GM21576 (cell line): Measurements from ENCODE around the gene ATP6V0C.
A peak's percentile ranks its signal among the peaks of the same experiment; 100 is the strongest.

Source experiments
- ATAC-seq: cut with Tn5 transposase; IDR thresholded peaks from one replicate; pipeline ENCODE4 v1.9.1; 2021; ENCODE audit warnings: mild to moderate bottlenecking, moderate library complexity; ENCODE audit not compliant: unreplicated experiment

Gene ATP6V0C

GRCh38 chr16:2513405-2514332, at the start of gene ATP6V0C:
Gene ATP6V0C, plus strand, starts transcription at chr16:2513952. Its CDS starts 152 bp downstream, at chr16:2514104.
- peak; percentile 60 for ATAC-seq

DNA sequence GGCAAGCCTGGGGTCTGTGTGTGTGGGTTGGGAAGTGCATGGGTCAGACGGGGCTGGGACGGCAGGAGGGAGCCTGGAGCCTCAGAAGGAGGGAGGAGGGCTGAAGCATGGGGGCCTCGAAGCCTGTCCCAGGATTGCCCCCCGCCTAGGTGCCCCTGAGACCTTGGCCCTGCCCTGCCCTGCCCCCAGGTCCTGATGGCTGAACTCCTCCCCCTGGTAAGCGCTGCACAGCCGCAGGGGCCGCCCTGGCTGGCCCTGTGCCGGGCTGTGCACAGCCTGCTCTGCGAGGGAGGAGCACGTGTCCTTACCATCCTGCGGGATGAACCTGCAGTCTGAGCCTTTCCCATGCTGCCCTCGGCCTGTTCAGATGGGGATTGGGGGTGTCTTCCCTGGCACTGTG, 49.4 kb upstream of the ATP6V0C start:
- ATAC-seq, result no peak

DNA sequence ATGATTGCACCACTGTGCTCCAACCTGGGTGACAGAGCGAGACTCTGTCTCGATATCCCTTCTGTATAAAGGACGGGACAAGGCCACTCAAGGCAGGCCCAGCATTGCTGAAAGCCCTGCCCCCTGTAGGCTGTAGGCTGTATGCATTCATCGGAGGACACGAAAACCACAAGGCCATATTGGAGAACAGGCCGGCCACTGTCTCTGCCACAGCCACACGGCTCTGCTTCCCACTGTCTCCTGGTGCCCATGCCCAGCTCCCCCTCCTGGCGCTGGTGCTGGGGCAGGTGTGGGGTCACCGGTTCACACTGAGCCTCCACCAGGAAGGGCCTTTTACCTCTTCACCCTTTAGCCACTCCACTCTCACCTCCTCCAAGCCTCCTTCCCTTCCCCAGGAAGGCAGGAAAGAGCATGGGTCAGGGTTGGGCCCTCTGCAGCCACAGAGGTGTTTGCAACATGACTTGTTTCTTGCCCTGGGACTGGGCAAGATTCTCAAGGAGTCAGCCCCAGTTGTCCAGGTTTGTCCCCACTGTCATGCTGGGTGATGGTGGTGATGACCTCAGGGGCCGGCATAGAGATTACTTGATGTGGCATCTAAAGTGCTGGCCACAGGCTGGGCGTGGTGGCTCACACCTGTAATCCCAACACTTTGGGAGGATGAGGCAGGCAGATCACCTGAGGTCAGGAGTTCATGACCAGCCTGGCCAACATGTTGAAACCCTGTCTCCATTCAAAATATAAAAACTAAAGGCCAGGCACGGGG, 47.9 kb upstream of the ATP6V0C start:
- no peak for ATAC-seq

- no peak for ATAC-seq
Observed at GRCh38 chr16:2466667-2467527, 46.9 kb upstream of the ATP6V0C start.

GRCh38 chr16:2467528-2468232, 46.1 kb upstream of the ATP6V0C start:
- ATAC-seq, result no peak

DNA sequence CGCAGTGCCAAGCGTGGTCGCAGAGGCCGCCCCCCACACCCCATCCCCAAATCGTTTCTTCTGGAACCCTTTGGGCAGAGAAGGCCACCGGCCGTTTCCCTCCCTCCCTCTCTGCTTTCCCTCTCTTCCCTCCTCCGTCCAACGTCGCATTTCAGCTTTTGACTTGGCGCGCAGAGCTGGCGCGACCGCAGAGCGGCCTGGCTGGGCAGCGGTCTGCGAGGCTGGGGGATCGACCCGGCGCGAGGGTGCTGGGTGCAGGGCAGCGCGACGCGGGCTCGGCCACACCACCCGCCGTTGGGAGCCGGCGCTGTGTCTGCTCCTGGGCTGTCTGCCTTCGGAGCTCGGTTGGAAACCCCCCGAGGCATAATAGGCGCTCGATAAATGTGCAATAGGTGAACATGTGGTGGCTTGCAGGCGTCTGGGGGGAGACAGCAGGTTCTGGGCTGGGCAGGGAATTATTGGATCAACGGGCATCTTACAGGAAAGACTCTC, 45.5 kb upstream of the ATP6V0C start:
- no peak for ATAC-seq

DNA sequence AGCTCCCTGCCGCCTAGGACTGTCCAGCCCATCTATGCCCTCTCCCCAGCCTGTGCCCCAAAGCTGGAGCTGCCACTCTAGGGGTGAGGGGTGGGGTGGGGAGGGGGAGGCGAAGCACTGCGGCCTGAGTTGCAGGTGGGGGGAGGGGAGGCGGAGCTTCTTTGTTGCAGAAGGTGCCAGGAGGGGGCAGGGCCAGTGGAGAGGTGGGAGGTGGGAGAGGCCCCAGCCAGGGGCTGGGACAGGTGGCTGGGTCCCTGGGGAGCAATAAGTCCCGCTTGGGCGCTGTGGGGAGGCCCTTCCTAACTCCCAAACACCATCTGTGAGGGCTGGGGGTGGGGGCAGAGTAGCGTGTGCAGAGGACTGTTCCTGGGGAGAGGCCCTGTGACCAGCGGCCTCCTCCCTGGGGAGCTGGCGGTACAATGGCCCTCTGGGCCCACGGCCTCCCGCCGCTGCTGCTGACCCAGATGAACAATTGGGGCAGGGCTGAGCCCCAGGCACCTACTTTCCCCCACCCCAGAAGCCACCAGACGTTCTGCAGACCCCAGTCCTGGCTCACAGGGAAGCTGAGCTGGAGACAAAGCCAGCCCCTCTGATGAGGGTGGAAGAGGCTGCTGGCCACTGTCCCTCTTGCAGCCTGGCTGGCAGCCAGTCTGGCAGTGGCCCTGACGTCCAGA, 44.9 kb upstream of the ATP6V0C start:
- peak; percentile 36 for ATAC-seq

GRCh38 chr16:2469399-2470233, 44.1 kb upstream of the ATP6V0C start:
- no peak for ATAC-seq

DNA sequence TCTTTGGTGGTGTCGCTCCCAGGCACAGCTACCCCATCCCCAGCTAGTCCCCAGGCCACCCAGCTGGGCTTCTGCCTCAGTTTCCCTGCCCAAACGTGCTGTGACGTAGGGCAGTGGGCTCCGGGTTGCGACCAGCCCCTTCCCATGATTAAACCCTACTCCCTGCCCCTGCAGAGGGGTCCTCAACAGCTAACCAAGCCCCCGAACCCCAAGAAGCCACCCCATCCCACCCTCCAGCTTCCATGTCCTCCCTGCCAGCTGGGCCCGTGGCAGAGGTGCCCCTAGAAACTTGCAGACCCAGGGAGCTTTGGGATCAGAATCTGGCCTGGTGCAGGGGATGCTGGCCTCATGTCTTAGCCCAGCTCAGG, 43.5 kb upstream of the ATP6V0C start:
- ATAC-seq, result no peak

DNA sequence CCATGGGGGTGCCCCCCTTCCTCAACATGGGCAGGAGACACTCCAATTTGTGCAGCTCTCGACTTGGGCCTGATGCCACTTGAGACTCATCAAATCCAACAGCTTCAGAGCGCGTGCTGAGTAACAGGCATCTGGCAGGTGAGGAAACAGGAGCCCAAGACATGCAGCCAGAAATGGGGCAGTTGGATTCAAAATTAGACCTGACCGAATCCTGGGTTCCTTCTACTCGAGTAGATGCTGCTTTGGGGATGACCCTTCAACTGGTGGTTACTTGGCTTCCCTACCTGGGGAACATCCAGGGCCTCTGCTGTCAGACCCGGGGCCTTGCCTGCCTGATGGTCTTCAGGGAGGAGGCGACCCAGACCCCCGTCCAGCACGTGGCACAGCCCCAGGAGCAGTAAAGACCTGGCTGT, 43.1 kb upstream of the ATP6V0C start:
- ATAC-seq, result no peak

DNA sequence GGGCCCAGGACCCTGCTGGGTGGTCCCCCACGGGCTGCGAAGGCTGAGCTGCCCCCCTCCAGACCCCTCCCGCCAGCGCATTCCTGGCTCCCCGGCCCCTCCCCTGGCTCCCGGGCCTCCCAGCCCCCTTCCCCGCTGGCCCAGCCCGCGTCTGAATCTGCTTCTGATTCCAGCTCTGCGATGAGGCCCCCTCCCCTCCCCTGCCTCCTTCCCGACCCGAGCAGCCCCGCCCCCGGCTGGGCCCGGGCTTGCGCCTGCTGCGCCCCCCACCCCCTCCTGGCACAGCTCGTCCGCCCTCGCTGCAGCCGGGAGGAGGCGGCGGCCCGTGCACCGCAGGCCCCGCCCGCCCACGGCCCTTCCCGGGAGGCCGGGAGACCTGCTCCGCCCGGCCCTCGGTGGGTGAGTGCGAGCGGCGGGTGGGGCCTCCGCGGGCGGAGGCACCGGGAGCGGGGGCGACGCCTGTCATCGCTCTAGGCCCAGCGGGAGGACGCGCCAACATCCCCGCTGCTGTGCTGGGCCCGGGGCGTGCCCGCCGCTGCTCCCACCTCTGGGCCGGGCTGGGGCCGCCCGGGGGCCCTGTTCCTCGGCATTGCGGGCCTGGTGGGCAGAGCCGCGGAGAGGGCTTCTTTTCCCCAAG, 42.6 kb upstream of the ATP6V0C start, which contains the start of gene NTN3:
Gene NTN3 (plus strand): TSS at position 282 of the 637 bp plus-strand sequence. CDS start 405 bp downstream, outside the sequence.
- no peak for ATAC-seq

DNA sequence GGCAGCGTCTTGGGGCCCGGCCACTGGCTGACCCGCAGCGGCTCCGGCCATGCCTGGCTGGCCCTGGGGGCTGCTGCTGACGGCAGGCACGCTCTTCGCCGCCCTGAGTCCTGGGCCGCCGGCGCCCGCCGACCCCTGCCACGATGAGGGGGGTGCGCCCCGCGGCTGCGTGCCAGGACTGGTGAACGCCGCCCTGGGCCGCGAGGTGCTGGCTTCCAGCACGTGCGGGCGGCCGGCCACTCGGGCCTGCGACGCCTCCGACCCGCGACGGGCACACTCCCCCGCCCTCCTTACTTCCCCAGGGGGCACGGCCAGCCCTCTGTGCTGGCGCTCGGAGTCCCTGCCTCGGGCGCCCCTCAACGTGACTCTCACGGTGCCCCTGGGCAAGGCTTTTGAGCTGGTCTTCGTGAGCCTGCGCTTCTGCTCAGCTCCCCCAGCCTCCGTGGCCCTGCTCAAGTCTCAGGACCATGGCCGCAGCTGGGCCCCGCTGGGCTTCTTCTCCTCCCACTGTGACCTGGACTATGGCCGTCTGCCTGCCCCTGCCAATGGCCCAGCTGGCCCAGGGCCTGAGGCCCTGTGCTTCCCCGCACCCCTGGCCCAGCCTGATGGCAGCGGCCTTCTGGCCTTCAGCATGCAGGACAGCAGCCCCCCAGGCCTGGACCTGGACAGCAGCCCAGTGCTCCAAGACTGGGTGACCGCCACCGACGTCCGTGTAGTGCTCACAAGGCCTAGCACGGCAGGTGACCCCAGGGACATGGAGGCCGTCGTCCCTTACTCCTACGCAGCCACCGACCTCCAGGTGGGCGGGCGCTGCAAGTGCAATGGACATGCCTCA, 41.9 kb upstream of the ATP6V0C start:
- no peak for ATAC-seq

GRCh38 chr16:2472488-2472864, 41.3 kb upstream of the ATP6V0C start:
- ATAC-seq, result no peak

DNA sequence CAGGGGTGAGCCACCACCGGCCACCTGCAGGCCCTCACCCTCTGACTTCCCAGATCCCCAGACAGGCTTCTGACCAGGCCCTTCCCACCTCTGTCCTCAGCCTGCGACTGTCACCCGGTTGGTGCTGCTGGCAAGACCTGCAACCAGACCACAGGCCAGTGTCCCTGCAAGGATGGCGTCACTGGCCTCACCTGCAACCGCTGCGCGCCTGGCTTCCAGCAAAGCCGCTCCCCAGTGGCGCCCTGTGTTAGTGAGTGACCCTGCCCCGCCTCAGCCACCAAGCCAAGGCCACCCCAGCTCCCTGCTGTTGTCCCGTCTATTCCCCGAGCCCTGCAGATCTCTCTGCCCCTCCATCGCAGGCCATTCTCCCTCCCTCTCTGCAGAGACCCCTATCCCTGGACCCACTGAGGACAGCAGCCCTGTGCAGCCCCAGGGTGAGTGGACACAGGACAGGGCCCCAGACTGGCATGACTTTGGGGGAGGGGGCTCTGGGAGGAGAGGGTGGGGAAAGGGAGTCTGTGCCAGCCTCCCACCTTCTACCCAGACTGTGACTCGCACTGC, 40.8 kb upstream of the ATP6V0C start:
- ATAC-seq, result no peak

GRCh38 chr16:2473446-2473926, 40.3 kb upstream of the ATP6V0C start:
- no peak for ATAC-seq

- no peak for ATAC-seq
Observed at GRCh38 chr16:2473999-2474876, 39.5 kb upstream of the ATP6V0C start.
